Gastroesophageal sphincter (tissue), 4 donors: ENCODE results near the gene RAB11FIP5. TPM values are rescaled to one million over a fixed set of nuclear protein-coding genes. Genes with fewer than 3 reads are reported as not detected.

Source experiments
- ATAC-seq: fragments of 150-250 bp; one replicate; pipeline ENCODE4 v1.9.1; 2016; ENCODE audit warnings: mild to moderate bottlenecking, moderate library complexity
- H3K27ac ChIP-seq, 4 donors: fragments of 200-600 bp; sonication (generic) in 3 of 4; 1 replicate in 3 of 4; 2 replicates in 1 of 4; pipeline ENCODE4 v1.5.1; 2016 to 2019
- H3K27me3 ChIP-seq: fragments of 200-600 bp; sonication (generic); one replicate; pipeline ENCODE4 v1.5.1; 2019
- H3K36me3 ChIP-seq, 2 donors: fragments of 200-600 bp; sonication (generic); one replicate each; pipeline ENCODE4 v1.5.1; 2019; ENCODE audit warnings: control low read depth in 1 of 2
- H3K4me1 ChIP-seq, 3 donors: fragments of 200-600 bp; sonication (generic); 1 replicate in 2 of 3; 2 replicates in 1 of 3; pipeline ENCODE4 v1.5.1; 2016 to 2019; ENCODE audit warnings: control low read depth in 2 of 3
- H3K4me3 ChIP-seq, 2 donors: fragments of 200-600 bp; sonication (generic); one replicate each; pipeline ENCODE4 v1.5.1; 2019; ENCODE audit warnings: mild to moderate bottlenecking in 1 of 2, moderate library complexity in 1 of 2
- H3K9me3 ChIP-seq, 3 donors: fragments of 200-600 bp; sonication (generic); one replicate each; pipeline ENCODE4 v1.5.1; 2017 to 2019; ENCODE audit warnings: control low read depth in 2 of 3
- EP300 ChIP-seq: sonication (generic); formaldehyde crosslinking; IDR thresholded peaks from one replicate; pipeline ENCODE4 v1.6.1; 2017; ENCODE audit warnings: antibody characterized with exemption, mild to moderate bottlenecking
- POLR2A ChIP-seq, 2 donors: fragments of 450-650 bp; IDR thresholded peaks; one replicate each; pipeline ENCODE4 v1.6.1; 2017; ENCODE audit warnings: antibody characterized with exemption in 2 of 2, mild to moderate bottlenecking in 2 of 2, moderate library complexity in 1 of 2
- POLR2AphosphoS5 ChIP-seq: sonication (generic); formaldehyde crosslinking; IDR thresholded peaks from one replicate; pipeline ENCODE4 v1.6.1; 2017; ENCODE audit warnings: antibody characterized with exemption
- WGBS, 2 donors: methylation state at CpG; one replicate each; pipeline ENCODE4 v1.1.5; 2018; ENCODE audit warnings: low coverage in 1 of 2; 5-methylcytosine and 5-hydroxymethylcytosine counted together
- total RNA-seq, 4 donors: library from RNA; depleted of rRNA; stranded (reverse); fragments of >200 nt; gene quantifications; one replicate each; pipeline ENCODE4 v1.1.0, GENCODE V29; 2016
- TF ChIP-seq, protein P1 (sequence below), 4 experiments: fragments of 200-600 bp in 2 of 4; fragments of 450-650 bp in 2 of 4; sonication (generic) in 1 of 4; IDR thresholded peaks; one replicate each; pipeline ENCODE4 v1.5.1; 2017 to 2019; ENCODE audit warnings: antibody characterized with exemption in 4 of 4, mild to moderate bottlenecking in 2 of 4, moderate library complexity in 2 of 4

RAB11FIP5 gene
- total RNA-seq, 4 donors from 2014 or later: 25.4 to 49.5 (median 29.4) TPM

DNA sequence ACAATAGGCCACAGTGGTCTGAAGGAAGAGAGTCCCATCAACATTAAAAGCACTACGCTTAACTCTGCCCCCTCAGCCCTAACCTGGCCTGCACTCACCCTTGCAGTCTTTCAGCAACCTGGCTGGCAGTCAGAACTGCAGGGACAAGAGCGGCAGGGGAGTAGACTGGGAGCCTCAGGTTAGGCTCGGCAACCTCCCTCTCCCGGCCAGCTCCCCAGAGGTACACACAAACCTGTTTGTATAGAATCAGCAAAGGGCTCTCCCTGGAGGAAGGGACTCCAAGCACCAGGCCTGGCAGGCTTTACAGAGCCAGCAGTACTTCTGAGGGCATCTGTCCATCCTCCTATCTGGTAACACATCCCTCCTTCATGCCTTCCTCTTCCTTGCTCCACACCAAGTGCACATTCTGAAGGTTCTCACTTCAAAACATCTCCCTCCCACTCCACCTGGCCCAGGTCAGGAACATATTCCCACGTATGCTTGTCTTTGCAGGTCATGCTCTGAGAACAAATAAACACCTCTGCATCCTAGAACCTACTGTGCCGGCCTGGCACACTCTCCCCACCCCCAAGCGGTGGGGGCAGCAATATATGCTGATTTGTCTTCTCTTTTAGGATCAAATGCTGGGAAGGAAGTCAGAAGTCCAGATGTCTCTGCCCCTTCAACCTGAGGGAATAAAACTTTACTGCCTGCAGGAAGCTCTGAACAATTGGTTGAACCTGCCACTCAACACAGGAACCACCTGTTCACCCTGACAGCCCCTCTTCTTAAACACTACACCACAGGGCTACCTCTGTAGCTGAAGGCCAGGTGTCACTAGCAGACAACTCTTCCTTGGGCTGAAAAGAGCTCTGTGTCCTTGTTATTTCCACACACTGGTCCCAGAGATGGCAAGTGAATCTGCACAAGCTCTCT lies 28.6 kb downstream of the RAB11FIP5 start:
- no peak overlapping the region for H3K27ac ChIP-seq
- 52 to 80% methylated on average over 2 to 3 of the region's 7 CpGs for WGBS, 2 donors
- peaks cover 0 to 21% (median under 1%) of the 10 kb centered on the region in 3 donors for H3K4me1 ChIP-seq
- no peaks in the 10 kb centered on the region for H3K27me3 ChIP-seq
- H3K9me3 ChIP-seq: no peaks in the 10 kb centered on the region
- no peak for ATAC-seq
- TF ChIP-seq EP300: no peak
- no peak for TF ChIP-seq POLR2A (IDR thresholded peaks at IDR 0.05)
- H3K4me3 ChIP-seq: no peak overlapping the region
- peaks cover 0 to 59% of the 10 kb centered on the region in 2 donors for H3K36me3 ChIP-seq

DNA sequence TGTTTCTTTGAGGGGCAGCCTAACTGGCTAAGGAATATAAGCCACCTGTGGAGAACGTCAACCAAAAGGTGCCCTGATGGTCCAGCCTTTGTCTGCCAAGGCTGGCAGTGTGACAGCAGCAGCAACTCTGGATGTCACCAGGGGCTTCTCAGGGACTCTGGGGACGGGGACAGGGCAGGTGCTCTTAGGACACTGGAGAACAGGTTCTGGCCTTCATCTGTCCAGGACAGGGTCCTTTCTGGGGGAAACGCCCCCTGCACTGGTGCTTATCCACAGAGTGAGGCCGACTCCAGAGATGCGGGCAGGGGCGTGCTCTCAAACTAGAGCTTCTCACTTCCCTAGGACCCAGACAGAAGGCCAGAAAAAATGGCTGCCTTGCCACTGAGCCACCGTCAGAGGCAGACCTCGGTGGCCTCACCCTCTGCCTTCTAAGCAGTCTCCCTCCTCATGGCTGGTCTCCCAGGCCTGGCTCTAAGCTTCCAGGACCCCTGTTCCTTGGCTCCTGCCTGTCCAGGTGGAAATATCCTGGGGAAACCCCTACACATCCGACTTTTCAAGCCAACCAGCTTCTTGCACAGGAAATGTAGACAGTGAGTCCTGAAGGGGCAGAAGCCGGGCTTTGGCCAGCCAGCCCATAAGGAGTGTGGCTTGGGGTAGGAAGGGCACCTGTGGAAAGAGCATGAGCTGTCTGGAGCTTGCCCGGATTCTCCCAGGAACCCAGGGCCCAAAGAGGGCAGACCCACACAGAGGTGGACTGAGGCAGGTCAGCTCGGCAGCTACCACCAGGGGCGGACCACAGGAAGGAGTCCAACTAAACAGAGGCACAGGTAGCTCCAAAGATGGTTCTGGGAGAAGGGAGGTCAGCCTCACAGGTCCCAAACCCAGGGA lies 30.0 kb downstream of the RAB11FIP5 start:
- WGBS, 2 donors: 65 to 81% methylated on average over 2 to 9 of the region's 13 CpGs
- H3K36me3 ChIP-seq: peaks cover 0 to 55% of the 10 kb centered on the region in 2 donors
- peaks cover 0 to 16% (median 0%) of the 10 kb centered on the region in 3 donors for H3K4me1 ChIP-seq
- no peak overlapping the region for H3K27ac ChIP-seq
- no peak for ATAC-seq
- no peaks in the 10 kb centered on the region for H3K27me3 ChIP-seq
- H3K4me3 ChIP-seq: no peak overlapping the region
- TF ChIP-seq POLR2AphosphoS5 (no peak), POLR2A (IDR thresholded peaks at IDR 0.05) (no peak), EP300 (no peak)
- TF ChIP-seq, protein P1, sequence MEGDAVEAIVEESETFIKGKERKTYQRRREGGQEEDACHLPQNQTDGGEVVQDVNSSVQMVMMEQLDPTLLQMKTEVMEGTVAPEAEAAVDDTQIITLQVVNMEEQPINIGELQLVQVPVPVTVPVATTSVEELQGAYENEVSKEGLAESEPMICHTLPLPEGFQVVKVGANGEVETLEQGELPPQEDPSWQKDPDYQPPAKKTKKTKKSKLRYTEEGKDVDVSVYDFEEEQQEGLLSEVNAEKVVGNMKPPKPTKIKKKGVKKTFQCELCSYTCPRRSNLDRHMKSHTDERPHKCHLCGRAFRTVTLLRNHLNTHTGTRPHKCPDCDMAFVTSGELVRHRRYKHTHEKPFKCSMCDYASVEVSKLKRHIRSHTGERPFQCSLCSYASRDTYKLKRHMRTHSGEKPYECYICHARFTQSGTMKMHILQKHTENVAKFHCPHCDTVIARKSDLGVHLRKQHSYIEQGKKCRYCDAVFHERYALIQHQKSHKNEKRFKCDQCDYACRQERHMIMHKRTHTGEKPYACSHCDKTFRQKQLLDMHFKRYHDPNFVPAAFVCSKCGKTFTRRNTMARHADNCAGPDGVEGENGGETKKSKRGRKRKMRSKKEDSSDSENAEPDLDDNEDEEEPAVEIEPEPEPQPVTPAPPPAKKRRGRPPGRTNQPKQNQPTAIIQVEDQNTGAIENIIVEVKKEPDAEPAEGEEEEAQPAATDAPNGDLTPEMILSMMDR (IDR thresholded peaks at IDR 0.05): no peak
- no peaks in the 10 kb centered on the region for H3K9me3 ChIP-seq

DNA sequence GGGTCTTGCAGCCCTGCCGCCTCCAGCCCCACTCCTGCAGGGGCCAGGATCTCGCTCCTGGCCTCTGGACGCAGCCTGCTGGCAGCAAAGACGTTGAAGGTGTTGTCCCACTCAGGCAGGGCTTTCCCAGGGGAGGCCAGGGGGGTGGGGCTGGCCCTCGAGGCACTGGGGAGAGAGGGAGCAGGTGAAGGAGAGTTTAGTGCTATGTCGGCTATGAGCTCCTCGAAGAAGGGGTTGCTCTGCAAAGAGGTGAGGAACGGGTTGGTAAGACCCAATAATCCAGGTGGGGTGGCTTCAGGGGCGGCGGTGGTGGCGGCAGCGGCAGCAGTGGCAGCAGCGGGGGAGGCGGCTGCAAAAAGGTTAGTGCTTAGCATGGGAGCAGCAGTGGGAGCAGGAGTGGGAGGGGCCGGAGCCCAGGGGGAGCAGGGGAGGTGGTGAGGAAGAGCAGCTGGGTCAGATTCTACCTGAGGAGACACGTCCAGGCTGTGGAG lies 31.5 kb downstream of the RAB11FIP5 start:
- Histone ChIP-seq H3K27me3 (no peaks in the 10 kb centered on the region), H3K36me3 (peaks cover 0 to 40% of the 10 kb centered on the region in 2 donors), H3K4me3 (no peak overlapping the region), H3K4me1 (peaks cover 0 to 13% (median 0%) of the 10 kb centered on the region in 3 donors), H3K27ac (no peak overlapping the region), H3K9me3 (no peaks in the 10 kb centered on the region)
- TF ChIP-seq, protein P1 (IDR thresholded peaks at IDR 0.05): no peak
- no peak for TF ChIP-seq EP300
- TF ChIP-seq POLR2AphosphoS5: no peak
- TF ChIP-seq POLR2A (IDR thresholded peaks at IDR 0.05): no peak
- WGBS, 2 donors: 76 to 88% methylated on average over 9 of the region's 16 CpGs
- ATAC-seq: no peak

DNA sequence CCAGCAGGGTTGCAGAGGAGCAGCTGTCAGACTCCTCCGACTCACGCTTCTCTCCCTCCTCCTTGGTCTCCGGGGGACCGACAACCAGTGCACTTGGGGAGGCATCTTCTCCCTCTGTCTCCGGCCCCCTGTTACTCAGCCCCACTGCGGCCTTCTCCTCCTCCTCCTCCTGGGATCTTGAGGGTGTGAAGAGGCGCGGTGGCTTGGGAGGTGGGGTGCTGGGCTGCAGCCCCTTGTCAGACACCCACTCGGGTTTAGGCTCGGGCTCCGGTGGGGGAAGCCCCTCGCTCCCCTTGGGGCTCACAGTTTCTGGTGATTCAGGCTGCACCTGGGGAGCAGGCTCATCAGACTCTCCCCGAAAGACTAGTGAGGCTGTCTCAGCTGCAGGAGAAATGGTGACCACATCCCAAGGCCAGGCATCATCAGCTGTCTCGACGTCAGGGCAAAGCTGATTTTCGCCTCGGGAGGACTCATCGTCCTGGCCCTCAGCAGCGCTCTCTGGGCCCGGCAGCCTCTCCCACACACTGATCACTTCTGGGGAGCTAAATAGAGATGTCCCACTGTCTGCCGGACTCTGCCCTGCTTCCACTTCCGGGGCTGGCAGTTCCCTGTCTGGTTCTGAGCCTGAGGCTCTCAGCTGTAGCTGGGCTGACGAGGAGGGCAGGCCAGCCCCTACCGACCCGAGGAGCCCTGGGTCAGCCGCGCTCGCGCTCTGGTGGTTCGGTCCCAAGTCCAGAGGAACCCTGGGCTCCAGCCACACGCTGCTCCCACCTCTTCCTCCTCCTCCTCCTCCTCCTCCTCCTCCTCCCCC lies 32.2 kb downstream of the RAB11FIP5 start:
- Histone ChIP-seq H3K9me3 (no peaks in the 10 kb centered on the region), H3K4me1 (peaks cover 0 to 12% (median 0%) of the 10 kb centered on the region in 3 donors), H3K27ac (no peak overlapping the region), H3K36me3 (peaks cover 0 to 45% of the 10 kb centered on the region in 2 donors), H3K4me3 (no peak overlapping the region), H3K27me3 (no peaks in the 10 kb centered on the region)
- 50% methylated on average over 2 of the region's 31 CpGs; no CpG with 5 or more reads in 1 of the 2 donors for WGBS, 2 donors
- ATAC-seq: no peak
- TF ChIP-seq EP300: no peak

DNA sequence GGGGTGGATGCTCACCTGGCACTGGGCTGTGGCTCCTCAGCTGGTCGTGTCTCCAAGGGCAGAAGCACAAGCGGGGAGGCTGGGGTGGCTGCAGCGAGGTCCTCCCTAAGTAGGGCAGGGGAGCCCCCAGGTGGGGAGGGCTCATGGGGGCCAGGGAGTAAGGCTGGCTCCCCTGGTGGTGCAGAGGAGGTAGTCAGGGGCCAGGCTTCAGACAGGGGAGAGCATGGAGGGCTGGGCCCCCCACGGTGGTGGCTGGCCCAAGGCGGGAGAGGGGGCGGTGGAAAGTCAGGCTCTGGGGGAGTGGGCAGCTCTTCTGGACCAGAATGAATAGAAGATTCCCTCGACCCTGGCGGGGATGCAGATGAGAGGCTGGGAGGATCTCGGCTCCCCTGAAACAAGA lies 33.1 kb downstream of the RAB11FIP5 start:
- ATAC-seq: no peak
- no peak overlapping the region for H3K27ac ChIP-seq

More for the DNA sequence above, 33.1 kb downstream of the RAB11FIP5 start:
- peaks cover 0 to 6% (median 0%) of the 10 kb centered on the region in 3 donors for H3K4me1 ChIP-seq
- H3K9me3 ChIP-seq: no peaks in the 10 kb centered on the region
- no peaks in the 10 kb centered on the region for H3K27me3 ChIP-seq
- H3K36me3 ChIP-seq: peaks cover 0 to 54% of the 10 kb centered on the region in 2 donors
- WGBS, 2 donors: 90% methylated on average over 4 of the region's 9 CpGs; no CpG with 5 or more reads in 1 of the 2 donors
- TF ChIP-seq POLR2AphosphoS5: no peak
- TF ChIP-seq, protein P1 (IDR thresholded peaks at IDR 0.05): no peak
- no peak for TF ChIP-seq POLR2A (IDR thresholded peaks at IDR 0.05)
- no peak for TF ChIP-seq EP300
- no peak overlapping the region for H3K4me3 ChIP-seq
